ENCODE data around the gene VSNL1. TPM values are rescaled to one million over a fixed set of nuclear protein-coding genes. Genes with fewer than 3 reads are reported as not detected.

The VSNL1 gene
- total and polyA plus RNA-seq, 11 donors: 2.6 to 26.3 (median 19.3) TPM

DNA sequence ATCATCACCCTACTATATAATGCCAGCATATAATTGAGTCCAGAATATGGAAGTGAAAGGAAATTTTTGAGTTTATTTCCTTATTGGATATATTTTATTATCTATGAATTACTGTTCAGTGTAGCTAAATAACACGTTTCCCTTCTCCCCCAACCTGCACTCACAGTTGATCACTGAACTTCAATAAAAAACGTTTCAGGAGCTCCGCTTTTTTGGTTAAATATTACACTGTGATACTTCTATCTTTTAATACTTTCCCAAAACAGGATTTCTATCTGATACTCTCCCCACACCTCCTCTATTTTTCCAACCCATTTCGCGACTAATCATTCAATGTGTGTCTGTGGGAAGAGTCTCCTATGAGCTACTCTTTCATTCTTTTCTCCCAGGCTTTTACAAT lies 7.2 kb downstream of the VSNL1 start:
- Histone ChIP-seq H3K4me3 (no peak overlapping the region), H3K9me3 (no peaks in the 10 kb centered on the region), H3K36me3 (no peaks in the 10 kb centered on the region), H3K27ac (no peak overlapping the region), H3K27me3 (peaks cover 0 to 17% (median 0%) of the 10 kb centered on the region in 9 donors), H3K4me1 (peaks cover 0 to 3% (median 0%) of the 10 kb centered on the region in 12 donors)
- DNase-seq: no peak
- 62 to 76% (median 71%) methylated on average over 5 of the region's 5 CpGs for WGBS, 4 donors
- TF ChIP-seq, protein P1, sequence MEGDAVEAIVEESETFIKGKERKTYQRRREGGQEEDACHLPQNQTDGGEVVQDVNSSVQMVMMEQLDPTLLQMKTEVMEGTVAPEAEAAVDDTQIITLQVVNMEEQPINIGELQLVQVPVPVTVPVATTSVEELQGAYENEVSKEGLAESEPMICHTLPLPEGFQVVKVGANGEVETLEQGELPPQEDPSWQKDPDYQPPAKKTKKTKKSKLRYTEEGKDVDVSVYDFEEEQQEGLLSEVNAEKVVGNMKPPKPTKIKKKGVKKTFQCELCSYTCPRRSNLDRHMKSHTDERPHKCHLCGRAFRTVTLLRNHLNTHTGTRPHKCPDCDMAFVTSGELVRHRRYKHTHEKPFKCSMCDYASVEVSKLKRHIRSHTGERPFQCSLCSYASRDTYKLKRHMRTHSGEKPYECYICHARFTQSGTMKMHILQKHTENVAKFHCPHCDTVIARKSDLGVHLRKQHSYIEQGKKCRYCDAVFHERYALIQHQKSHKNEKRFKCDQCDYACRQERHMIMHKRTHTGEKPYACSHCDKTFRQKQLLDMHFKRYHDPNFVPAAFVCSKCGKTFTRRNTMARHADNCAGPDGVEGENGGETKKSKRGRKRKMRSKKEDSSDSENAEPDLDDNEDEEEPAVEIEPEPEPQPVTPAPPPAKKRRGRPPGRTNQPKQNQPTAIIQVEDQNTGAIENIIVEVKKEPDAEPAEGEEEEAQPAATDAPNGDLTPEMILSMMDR (IDR thresholded peaks at IDR 0.05): no peak
- no peak for TF ChIP-seq POLR2A (IDR thresholded peaks at IDR 0.05)
- ATAC-seq: no peak
- intact Hi-C loops (cut with DNase I): loop anchor here in 1 of 10 donors (10.0 kb wide), 1 partner anchor 97 kb away; no protein-coding TSS in a partner anchor

DNA sequence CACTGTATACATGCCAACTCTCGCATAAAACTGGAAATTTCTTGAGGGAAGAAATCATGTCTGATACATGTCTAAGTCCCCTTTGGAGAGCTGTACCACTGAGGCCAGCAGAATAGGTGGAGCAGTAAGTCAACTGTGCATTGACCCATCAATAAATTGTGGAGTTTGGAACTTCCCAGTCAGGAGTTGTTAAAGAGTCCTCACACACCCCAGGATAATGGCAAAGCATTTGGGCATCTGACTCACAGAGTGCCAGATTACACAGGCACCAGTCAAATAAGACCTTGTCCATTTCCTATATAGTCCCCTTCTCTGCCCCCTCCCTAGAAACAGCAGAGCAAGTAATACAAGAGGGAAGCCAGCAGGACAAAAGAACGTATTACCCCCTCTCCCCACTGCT lies 10.4 kb downstream of the VSNL1 start:
- H3K4me3 ChIP-seq: no peak overlapping the region
- H3K27me3 ChIP-seq: peaks cover 0 to 6% (median 0%) of the 10 kb centered on the region in 9 donors
- no peaks in the 10 kb centered on the region for H3K9me3 ChIP-seq
- 83 to 94% (median 88%) methylated on average over 2 of the region's 2 CpGs for WGBS, 4 donors
- no peak overlapping the region for H3K27ac ChIP-seq
- TF ChIP-seq POLR2A (IDR thresholded peaks at IDR 0.05): no peak
- TF ChIP-seq, protein P1 (IDR thresholded peaks at IDR 0.05): no peak
- ATAC-seq (no peak), DNase-seq (no peak)
- H3K36me3 ChIP-seq: no peaks in the 10 kb centered on the region
- intact Hi-C loops (cut with DNase I): no loop called here
- H3K4me1 ChIP-seq: no peaks in the 10 kb centered on the region

DNA sequence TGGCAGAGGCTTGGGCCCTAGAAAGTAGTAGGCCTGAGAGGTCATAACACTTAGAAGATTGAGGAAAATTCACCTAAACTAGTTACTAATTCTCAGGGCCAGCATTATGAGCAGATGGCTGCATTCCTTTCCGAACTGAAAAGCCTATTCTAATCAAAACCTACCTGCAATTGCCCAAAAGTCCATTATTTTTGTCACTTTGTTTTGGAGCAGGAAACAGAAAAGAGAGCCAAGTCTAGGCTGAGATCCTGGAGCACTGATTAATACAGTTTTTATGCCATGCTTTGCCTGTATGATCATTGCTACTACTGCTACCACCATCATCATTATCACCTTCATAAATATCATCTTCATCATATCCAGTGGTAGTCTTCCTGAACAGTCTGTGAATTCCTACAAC lies 14.7 kb downstream of the VSNL1 start:
- intact Hi-C loops (cut with DNase I): no loop called here
- Histone ChIP-seq H3K4me3 (no peak overlapping the region), H3K36me3 (no peaks in the 10 kb centered on the region), H3K9me3 (no peaks in the 10 kb centered on the region), H3K27ac (no peak overlapping the region), H3K27me3 (no peaks in the 10 kb centered on the region), H3K4me1 (peaks cover 0 to 4% (median 0%) of the 10 kb centered on the region in 12 donors)
- TF ChIP-seq, protein P1 (IDR thresholded peaks at IDR 0.05): no peak
- no peak for TF ChIP-seq POLR2A (IDR thresholded peaks at IDR 0.05)
- 76 to 91% (median 86%) methylated on average over 1 of the region's 1 CpG for WGBS, 4 donors
- DNase-seq (no peak), ATAC-seq (no peak)

DNA sequence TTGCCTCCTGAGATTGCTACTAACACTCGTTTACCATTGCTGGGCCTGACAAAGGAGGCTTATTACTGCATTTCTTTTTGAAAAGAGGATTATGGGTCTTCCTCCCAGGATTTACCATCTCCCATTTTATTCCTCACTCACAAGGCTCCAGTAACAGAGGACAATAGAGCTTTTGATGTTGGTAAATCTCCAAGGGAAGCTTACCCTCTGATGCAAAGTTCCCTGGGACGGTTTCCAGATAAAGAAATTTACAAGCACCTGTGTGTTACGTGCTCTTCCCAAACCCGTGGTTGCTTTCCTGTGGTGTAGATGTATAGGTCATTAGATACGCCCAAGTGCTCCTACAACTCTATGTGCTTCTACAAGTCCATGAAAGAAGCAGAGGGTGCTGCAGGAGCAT lies 17.1 kb downstream of the VSNL1 start:
- peaks cover 0 to 4% (median 0%) of the 10 kb centered on the region in 12 donors for H3K4me1 ChIP-seq
- DNase-seq (no peak), ATAC-seq (no peak)
- no peak overlapping the region for H3K4me3 ChIP-seq
- no peaks in the 10 kb centered on the region for H3K27me3 ChIP-seq
- TF ChIP-seq, protein P1 (IDR thresholded peaks at IDR 0.05): no peak
- TF ChIP-seq POLR2A (IDR thresholded peaks at IDR 0.05): no peak
- WGBS, 4 donors: 53 to 64% (median 59%) methylated on average over 5 of the region's 5 CpGs
- no peaks in the 10 kb centered on the region for H3K36me3 ChIP-seq
- H3K9me3 ChIP-seq: no peaks in the 10 kb centered on the region
- no peak overlapping the region for H3K27ac ChIP-seq
- intact Hi-C loops (cut with DNase I): no loop called here
